Measurements from ENCODE around the gene ZNF32. TPM values are rescaled to one million over a fixed set of nuclear protein-coding genes. Genes with fewer than 3 reads are reported as not detected.

The ZNF32 gene
- total RNA-seq, 1 experiment from 2014 or later, result 16.7 TPM

- no TSS peak for BruUV-seq (replicated peaks)
- no peak overlapping the region for H3K27ac ChIP-seq (ENCODE audit: low read length)
- TF ChIP-seq, protein P1, sequence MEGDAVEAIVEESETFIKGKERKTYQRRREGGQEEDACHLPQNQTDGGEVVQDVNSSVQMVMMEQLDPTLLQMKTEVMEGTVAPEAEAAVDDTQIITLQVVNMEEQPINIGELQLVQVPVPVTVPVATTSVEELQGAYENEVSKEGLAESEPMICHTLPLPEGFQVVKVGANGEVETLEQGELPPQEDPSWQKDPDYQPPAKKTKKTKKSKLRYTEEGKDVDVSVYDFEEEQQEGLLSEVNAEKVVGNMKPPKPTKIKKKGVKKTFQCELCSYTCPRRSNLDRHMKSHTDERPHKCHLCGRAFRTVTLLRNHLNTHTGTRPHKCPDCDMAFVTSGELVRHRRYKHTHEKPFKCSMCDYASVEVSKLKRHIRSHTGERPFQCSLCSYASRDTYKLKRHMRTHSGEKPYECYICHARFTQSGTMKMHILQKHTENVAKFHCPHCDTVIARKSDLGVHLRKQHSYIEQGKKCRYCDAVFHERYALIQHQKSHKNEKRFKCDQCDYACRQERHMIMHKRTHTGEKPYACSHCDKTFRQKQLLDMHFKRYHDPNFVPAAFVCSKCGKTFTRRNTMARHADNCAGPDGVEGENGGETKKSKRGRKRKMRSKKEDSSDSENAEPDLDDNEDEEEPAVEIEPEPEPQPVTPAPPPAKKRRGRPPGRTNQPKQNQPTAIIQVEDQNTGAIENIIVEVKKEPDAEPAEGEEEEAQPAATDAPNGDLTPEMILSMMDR (conservative IDR thresholded peaks at IDR 0.05; ENCODE audit: low read depth, low read length), result no peak
- no peak for TF ChIP-seq EZH2phosphoT487 (IDR thresholded peaks at IDR 0.05; ENCODE audit: borderline replicate concordance, low read length)
- H3K4me2 ChIP-seq (ENCODE audit: low read length), result no peak overlapping the region
- intact Hi-C loops (cut with micrococcal nuclease), result no loop called here
- 0 out of 2 replicates have a peak, but pooled peaks cover under 1% of the 10 kb centered on the region for H3K9me3 ChIP-seq (ENCODE audit: low read length)
- ChIA-PET POLR2A (ENCODE audit: unreplicated experiment) (no interaction called here), CTCF (no interaction called here)
- H3K27me3 ChIP-seq (ENCODE audit: low read length), result peaks cover 23% of the 10 kb centered on the region
- H3K4me1 ChIP-seq (ENCODE audit: insufficient read depth, low read length), result peaks cover 7% of the 10 kb centered on the region; the same call in 1 of the 2 replicates
- H4K20me1 ChIP-seq (ENCODE audit: low read length), result no peaks in the 10 kb centered on the region
- no peaks in the 10 kb centered on the region for H3K9me2 ChIP-seq (replicated peaks; ENCODE audit: low read length)
- DNase-seq, result no peak
- ATAC-seq, result no peak
- no peaks in the 10 kb centered on the region for H3K79me2 ChIP-seq (ENCODE audit: low read length)
- H3K36me3 ChIP-seq (ENCODE audit: low read depth, low read length), result no peaks in the 10 kb centered on the region
- no peak overlapping the region for H2AFZ ChIP-seq (ENCODE audit: low read length)
- H3F3A ChIP-seq (ENCODE audit: low read length, unreplicated experiment), result no peaks in the 10 kb centered on the region
- H3K4me3 ChIP-seq (ENCODE audit: low read length), result no peak overlapping the region
- no peak overlapping the region for H3K9ac ChIP-seq (ENCODE audit: low read length)
Observed at GRCh38 chr10:43678654-43679053, 30.0 kb upstream of the ZNF32 start.

DNA sequence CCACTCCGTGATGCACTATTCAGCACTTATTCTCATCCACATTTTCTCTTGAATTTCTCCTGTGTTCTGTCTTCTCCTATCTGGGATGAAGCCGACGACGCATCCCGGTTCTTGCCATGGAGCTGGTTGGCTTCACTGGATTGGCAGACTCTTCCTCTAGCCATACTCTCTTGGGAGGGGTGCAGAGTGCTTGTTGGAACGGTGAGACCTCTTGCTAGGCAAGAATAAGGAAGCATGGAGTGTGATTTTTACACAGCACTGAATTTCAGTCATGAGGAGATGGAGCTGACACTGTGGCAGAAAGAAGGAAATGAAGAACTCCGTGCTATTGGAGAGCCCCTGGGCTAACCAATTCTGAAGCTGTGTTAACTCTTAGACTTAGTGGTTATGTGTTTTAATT lies 28.2 kb upstream of the ZNF32 start:
- Histone ChIP-seq H3K4me3 (ENCODE audit: low read length) (no peak overlapping the region), H3K27ac (ENCODE audit: low read length) (no peak overlapping the region), H3K9me3 (ENCODE audit: low read length) (no peaks in the 10 kb centered on the region), H3K36me3 (ENCODE audit: low read depth, low read length) (no peaks in the 10 kb centered on the region), H2AFZ (ENCODE audit: low read length) (no peak overlapping the region), H3K9ac (ENCODE audit: low read length) (no peak overlapping the region), H3K4me1 (ENCODE audit: insufficient read depth, low read length) (peaks cover 7% of the 10 kb centered on the region; the same call in 1 of the 2 replicates), H4K20me1 (ENCODE audit: low read length) (no peaks in the 10 kb centered on the region), H3K79me2 (ENCODE audit: low read length) (no peaks in the 10 kb centered on the region), H3F3A (ENCODE audit: low read length, unreplicated experiment) (no peaks in the 10 kb centered on the region), H3K27me3 (ENCODE audit: low read length) (peaks cover 28% of the 10 kb centered on the region), H3K4me2 (ENCODE audit: low read length) (no peak overlapping the region), H3K9me2 (replicated peaks; ENCODE audit: low read length) (no peaks in the 10 kb centered on the region)
- no peak for TF ChIP-seq EZH2phosphoT487 (IDR thresholded peaks at IDR 0.05; ENCODE audit: borderline replicate concordance, low read length)
- TF ChIP-seq, protein P1 (conservative IDR thresholded peaks at IDR 0.05; ENCODE audit: low read depth, low read length), result no peak
- no peak for TF ChIP-seq EZH2 (IDR thresholded peaks at IDR 0.05; ENCODE audit: low read length, unreplicated experiment)
- no TSS peak for BruUV-seq (replicated peaks)
- ATAC-seq (no peak), DNase-seq (no peak)
- ChIA-PET POLR2A (ENCODE audit: unreplicated experiment) (no interaction called here), CTCF (no interaction called here)
- intact Hi-C loops (cut with micrococcal nuclease), result no loop called here

- H3K9me3 ChIP-seq (ENCODE audit: low read length), result no peaks in the 10 kb centered on the region
- peaks cover 7% of the 10 kb centered on the region; the same call in 1 of the 2 replicates for H3K4me1 ChIP-seq (ENCODE audit: insufficient read depth, low read length)
- H2AFZ ChIP-seq (ENCODE audit: low read length), result no peak overlapping the region
- H3K79me2 ChIP-seq (ENCODE audit: low read length), result no peaks in the 10 kb centered on the region
- no TSS peak for BruUV-seq (replicated peaks)
- H3K27ac ChIP-seq (ENCODE audit: low read length), result no peak overlapping the region
- ChIA-PET POLR2A (ENCODE audit: unreplicated experiment) (no interaction called here), CTCF (no interaction called here)
- no peaks in the 10 kb centered on the region for H3K36me3 ChIP-seq (ENCODE audit: low read depth, low read length)
- ATAC-seq (no peak), DNase-seq (no peak)
- no peaks in the 10 kb centered on the region for H3F3A ChIP-seq (ENCODE audit: low read length, unreplicated experiment)
- H3K9me2 ChIP-seq (replicated peaks; ENCODE audit: low read length), result no peaks in the 10 kb centered on the region
- H3K4me2 ChIP-seq (ENCODE audit: low read length), result no peak overlapping the region
- no peak overlapping the region for H3K9ac ChIP-seq (ENCODE audit: low read length)
- H3K4me3 ChIP-seq (ENCODE audit: low read length), result no peak overlapping the region
- intact Hi-C loops (cut with micrococcal nuclease), result no loop called here
- H4K20me1 ChIP-seq (ENCODE audit: low read length), result no peaks in the 10 kb centered on the region
- peaks cover 28% of the 10 kb centered on the region for H3K27me3 ChIP-seq (ENCODE audit: low read length)
- TF ChIP-seq, protein P1 (conservative IDR thresholded peaks at IDR 0.05; ENCODE audit: low read depth, low read length), result no peak
- TF ChIP-seq EZH2phosphoT487 (IDR thresholded peaks at IDR 0.05; ENCODE audit: borderline replicate concordance, low read length) (no peak), EZH2 (IDR thresholded peaks at IDR 0.05; ENCODE audit: low read length, unreplicated experiment) (no peak)
Observed at GRCh38 chr10:43676331-43676730, 27.6 kb upstream of the ZNF32 start.
